Cardiac fibroblast (primary cell): Measurements from ENCODE around the gene MRPL24.
A peak's percentile ranks its signal among the peaks of the same experiment; 100 is the strongest.

ENCODE experiments used
- DNase-seq, 2 donors: peaks; one replicate each; pipeline versions ENCODE4 v3.0.0 to v3.0.0-alpha.2; 2010; ENCODE audit warnings: low read depth in 2 of 2
- H3K4me3 ChIP-seq, 2 donors: replicated peaks in 1 of 2; 1 replicate in 1 of 2; 2 replicates in 1 of 2; pipeline ENCODE4 v1.5.1; 2011; ENCODE audit warnings: low read depth in 2 of 2, low read length in 2 of 2, mild to moderate bottlenecking in 2 of 2, moderate library complexity in 1 of 2
- CTCF ChIP-seq: IDR thresholded peaks from one replicate; pipeline ENCODE4 v1.5.1; 2011; ENCODE audit warnings: low read depth, mild to moderate bottlenecking, low read length, inconsistent platforms

The MRPL24 gene

GRCh38 chr1:156738407-156738806 lies 2.5 kb downstream of the MRPL24 start:
- H3K4me3 ChIP-seq: no peak overlapping the region
- DNase-seq: no peak
- TF ChIP-seq CTCF: no peak

GRCh38 chr1:156733989-156734584 lies 6.8 kb downstream of the MRPL24 start:
- no peak overlapping the region for H3K4me3 ChIP-seq
- no peak for TF ChIP-seq CTCF
- no peak for DNase-seq

DNA sequence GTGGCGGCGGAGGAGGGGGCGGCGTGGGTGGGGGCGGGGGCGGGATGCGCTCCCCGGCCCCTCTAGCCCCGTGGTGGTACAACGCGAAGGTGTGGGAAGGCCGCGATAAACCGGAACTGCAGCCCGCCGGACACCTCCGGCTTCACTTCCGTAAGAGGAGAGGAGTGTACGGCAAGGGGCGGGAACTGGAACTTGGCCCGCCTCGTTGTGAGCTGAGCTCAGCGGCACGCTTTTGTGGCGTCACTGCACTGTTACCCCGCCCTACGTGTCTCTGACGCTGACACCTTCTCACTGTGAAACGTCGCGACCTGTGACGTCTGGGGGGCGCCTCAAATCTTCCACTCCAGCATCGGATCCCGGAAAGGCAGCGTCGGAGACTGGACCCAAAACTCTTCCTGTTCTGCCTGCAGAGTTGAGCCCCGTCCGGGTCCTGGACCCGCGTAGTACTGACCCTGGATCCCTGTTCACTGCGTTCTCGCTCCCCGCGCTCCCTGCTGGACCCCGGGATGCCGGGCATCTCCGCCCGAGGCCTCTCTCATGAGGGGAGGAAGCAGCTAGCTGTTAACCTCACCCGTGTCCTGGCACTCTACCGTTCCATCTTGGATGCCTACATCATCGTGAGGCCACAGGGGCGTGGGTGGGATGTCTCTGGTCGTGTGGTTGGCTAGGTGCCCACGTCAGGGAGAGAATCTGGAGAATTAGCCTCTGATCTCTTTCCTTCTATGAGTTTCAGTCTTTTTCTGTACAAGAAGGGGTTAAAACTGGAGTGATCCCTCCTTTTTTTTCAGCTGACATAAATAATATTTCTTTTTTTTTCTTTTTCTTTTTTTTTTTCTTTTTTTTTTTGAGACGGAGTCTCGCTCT lies 12.1 kb downstream of the MRPL24 start, which contains the start of gene ISG20L2:
Gene ISG20L2 (minus strand): TSS at position 168 of the 864 bp plus-strand sequence. CDS start 1,114 bp downstream, outside the sequence.
- peak within 1 kb of the TSS; percentile 88 to 99 for H3K4me3 ChIP-seq
- DNase-seq: peak; percentile 98 to 99
- no peak for TF ChIP-seq CTCF

GRCh38 chr1:156727926-156728598 lies 12.8 kb downstream of the MRPL24 start, which contains the start of gene METTL25B:
Gene METTL25B, plus strand, starts transcription at chr1:156728469. Its CDS starts 636 bp downstream, at chr1:156729105.
- DNase-seq: peak; percentile 83
- no peak for TF ChIP-seq CTCF
- H3K4me3 ChIP-seq: peak within 1 kb of the TSS; percentile 88 to 99

- DNase-seq: no peak
- peak overlapping the region; percentile 88 to 99 for H3K4me3 ChIP-seq
- TF ChIP-seq CTCF: no peak
Observed at GRCh38 chr1:156727492-156727891, 13.4 kb downstream of the MRPL24 start.

DNA sequence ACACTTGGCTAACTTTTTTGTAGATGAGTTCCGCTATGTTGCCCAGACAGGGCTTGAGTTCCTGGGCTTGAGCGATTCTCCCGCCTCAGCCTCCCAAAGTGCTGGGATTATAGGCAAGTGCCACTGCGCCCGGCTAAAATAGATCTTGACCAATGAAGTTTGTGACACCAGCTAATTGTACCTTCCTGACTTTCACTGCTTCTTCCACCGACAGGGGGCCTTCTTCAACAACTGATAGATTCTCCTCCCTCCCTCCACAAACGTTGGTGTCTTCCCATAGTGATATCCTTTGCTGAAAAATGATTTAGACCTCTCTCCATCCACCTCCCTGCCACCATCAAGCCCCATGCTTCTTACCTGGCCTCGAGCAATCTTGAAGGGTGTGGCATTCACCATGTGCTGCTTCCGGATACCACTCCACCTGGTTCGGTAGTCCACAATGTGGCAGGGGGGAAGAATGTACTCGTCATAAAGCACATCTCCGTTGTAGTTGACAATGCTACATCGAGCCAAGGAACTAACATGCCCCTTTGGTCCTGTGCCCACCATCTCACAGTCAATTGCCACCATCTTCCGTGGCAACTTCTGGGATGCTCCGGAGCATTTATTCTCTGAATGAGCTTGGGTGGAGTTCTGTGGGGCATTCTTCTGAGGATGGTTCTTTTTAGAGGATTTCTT lies 14.2 kb downstream of the MRPL24 start:
- peak; percentile 76 to 79 for DNase-seq
- H3K4me3 ChIP-seq: peak overlapping the region; percentile 24 to 99
- TF ChIP-seq CTCF: peak; percentile 64
